ENCODE results near the gene KRT80. TPM values are rescaled to one million over a fixed set of nuclear protein-coding genes. Genes with fewer than 3 reads are reported as not detected.

KRT80 gene
- polyA plus RNA-seq, 1 donor (not counting 4 experiments of a cell fraction or from before 2014, with no cell fraction given) = 4.1 TPM

DNA sequence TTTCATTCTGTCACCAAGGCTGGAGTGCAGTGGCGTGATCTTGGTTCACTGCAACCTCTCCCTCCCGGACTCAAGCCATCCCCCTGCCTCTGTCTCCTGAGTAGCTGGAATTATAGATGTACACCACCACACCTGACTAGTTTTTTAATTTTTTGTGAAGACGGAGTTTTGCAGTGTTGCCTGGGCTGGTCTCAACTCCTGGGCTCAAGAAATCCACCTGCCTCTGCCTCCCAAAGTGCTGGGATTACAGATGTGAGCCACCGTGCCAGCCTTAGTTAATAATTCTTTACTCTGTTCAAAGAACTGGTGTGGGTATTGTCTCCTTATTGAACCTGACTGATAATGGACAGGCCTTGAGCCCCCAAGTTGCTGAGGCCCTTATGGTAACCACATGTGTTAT is 30.9 kb upstream of the KRT80 start:
- H4K20me1 ChIP-seq (ENCODE audit: control insufficient read depth, extremely low read depth, insufficient read depth, low read length) = no peaks in the 10 kb centered on the region
- H3K9me1 ChIP-seq (ENCODE audit: control insufficient read depth, extremely low read depth, insufficient read depth, low read length) = no peaks in the 10 kb centered on the region
- FAIRE-seq (no peak), DNase-seq (ENCODE audit: low read depth, low spot score) (no peak)
- H3K9ac ChIP-seq (ENCODE audit: control insufficient read depth, extremely low read depth, insufficient read depth, low read length) = no peak overlapping the region
- H3K4me3 ChIP-seq (ENCODE audit: control insufficient read depth in 2 of 3, extremely low read depth in 1 of 3, insufficient read depth in 2 of 3, low read depth in 1 of 3, low read length in 3 of 3) = no peak overlapping the region
- H3K4me1 ChIP-seq (ENCODE audit: control insufficient read depth, extremely low read depth, insufficient read depth, low read length) = peaks cover 21% of the 10 kb centered on the region
- H3K4me2 ChIP-seq (ENCODE audit: control insufficient read depth, extremely low read depth, insufficient read depth, low read depth, low read length) = no peak overlapping the region
- H3K79me2 ChIP-seq (ENCODE audit: control insufficient read depth, insufficient read depth, low read length) = no peaks in the 10 kb centered on the region
- H3K27me3 ChIP-seq (ENCODE audit: control insufficient read depth, extremely low read depth, insufficient read depth, low read length) = no peaks in the 10 kb centered on the region
- no peaks in the 10 kb centered on the region for H3K36me3 ChIP-seq (ENCODE audit: control insufficient read depth in 2 of 2, extremely low read depth in 1 of 2, insufficient read depth in 2 of 2, low read length in 2 of 2)
- dilution Hi-C loops (cut with MboI; ENCODE audit: extremely low pct_ligation_motif_present, low sequenced_read_pairs) = no loop called here
- H3K9me3 ChIP-seq (ENCODE audit: control insufficient read depth, low read depth, low read length) = no peaks in the 10 kb centered on the region
- H3K27ac ChIP-seq (ENCODE audit: control insufficient read depth, insufficient read depth, low read length) = no peak overlapping the region
- H2AFZ ChIP-seq (ENCODE audit: control insufficient read depth, low read length) = no peak overlapping the region
- TF ChIP-seq EZH2 (IDR thresholded peaks at IDR 0.05; ENCODE audit: low read length) = no peak
- TF ChIP-seq, protein P1, sequence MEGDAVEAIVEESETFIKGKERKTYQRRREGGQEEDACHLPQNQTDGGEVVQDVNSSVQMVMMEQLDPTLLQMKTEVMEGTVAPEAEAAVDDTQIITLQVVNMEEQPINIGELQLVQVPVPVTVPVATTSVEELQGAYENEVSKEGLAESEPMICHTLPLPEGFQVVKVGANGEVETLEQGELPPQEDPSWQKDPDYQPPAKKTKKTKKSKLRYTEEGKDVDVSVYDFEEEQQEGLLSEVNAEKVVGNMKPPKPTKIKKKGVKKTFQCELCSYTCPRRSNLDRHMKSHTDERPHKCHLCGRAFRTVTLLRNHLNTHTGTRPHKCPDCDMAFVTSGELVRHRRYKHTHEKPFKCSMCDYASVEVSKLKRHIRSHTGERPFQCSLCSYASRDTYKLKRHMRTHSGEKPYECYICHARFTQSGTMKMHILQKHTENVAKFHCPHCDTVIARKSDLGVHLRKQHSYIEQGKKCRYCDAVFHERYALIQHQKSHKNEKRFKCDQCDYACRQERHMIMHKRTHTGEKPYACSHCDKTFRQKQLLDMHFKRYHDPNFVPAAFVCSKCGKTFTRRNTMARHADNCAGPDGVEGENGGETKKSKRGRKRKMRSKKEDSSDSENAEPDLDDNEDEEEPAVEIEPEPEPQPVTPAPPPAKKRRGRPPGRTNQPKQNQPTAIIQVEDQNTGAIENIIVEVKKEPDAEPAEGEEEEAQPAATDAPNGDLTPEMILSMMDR (optimal IDR thresholded peaks at IDR 0.05 in 1 of 3, IDR thresholded peaks at IDR 0.05 in 1 of 3, conservative IDR thresholded peaks at IDR 0.05 in 1 of 3; ENCODE audit: extremely low read depth in 1 of 3, insufficient read depth in 2 of 3, low read length in 3 of 3) = no peak

DNA sequence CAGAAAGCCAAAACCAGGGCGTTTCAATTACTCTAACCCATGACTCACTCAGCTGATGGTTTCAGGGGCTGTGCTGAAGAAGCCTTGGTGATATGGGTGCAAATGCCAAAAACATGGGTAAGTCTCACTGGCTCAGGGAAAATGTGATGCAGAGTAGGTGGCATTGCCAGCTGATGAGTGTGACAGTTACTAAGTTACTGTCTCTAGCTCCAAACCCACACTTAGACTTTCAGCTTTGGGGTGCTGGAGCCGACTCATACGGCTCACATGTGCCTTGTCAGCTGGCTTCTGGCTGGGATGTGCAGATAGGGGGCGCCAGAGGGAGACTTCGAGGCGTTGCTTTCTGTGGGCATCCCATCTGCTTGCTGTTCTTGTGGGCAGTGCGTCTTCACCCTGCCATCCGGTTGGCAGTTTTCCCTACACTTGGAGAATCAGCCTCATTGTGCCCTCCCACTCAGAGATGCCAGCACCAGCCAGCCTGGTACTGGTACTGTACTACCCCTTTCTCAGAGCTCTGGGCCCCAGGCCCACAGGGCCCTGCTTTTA is 30.2 kb upstream of the KRT80 start:
- dilution Hi-C loops (cut with MboI; ENCODE audit: extremely low pct_ligation_motif_present, low sequenced_read_pairs) = no loop called here
- peaks cover 28% of the 10 kb centered on the region for H3K4me1 ChIP-seq (ENCODE audit: control insufficient read depth, extremely low read depth, insufficient read depth, low read length)
- peak overlapping the region; percentile 23 for H3K9ac ChIP-seq (ENCODE audit: control insufficient read depth, extremely low read depth, insufficient read depth, low read length)
- FAIRE-seq = peak; percentile 74
- no peaks in the 10 kb centered on the region for H4K20me1 ChIP-seq (ENCODE audit: control insufficient read depth, extremely low read depth, insufficient read depth, low read length)
- no peak for DNase-seq (ENCODE audit: low read depth, low spot score)
- H3K36me3 ChIP-seq (ENCODE audit: control insufficient read depth in 2 of 2, extremely low read depth in 1 of 2, insufficient read depth in 2 of 2, low read length in 2 of 2) = no peaks in the 10 kb centered on the region
- H3K4me3 ChIP-seq (ENCODE audit: control insufficient read depth in 2 of 3, extremely low read depth in 1 of 3, insufficient read depth in 2 of 3, low read depth in 1 of 3, low read length in 3 of 3) = no peak overlapping the region
- TF ChIP-seq, protein P1 (optimal IDR thresholded peaks at IDR 0.05 in 1 of 3, IDR thresholded peaks at IDR 0.05 in 1 of 3, conservative IDR thresholded peaks at IDR 0.05 in 1 of 3; ENCODE audit: extremely low read depth in 1 of 3, insufficient read depth in 2 of 3, low read length in 3 of 3) = peak; percentile 87 to 93 (median 91)
- no peak for TF ChIP-seq EZH2 (IDR thresholded peaks at IDR 0.05; ENCODE audit: low read length)
- H3K27ac ChIP-seq (ENCODE audit: control insufficient read depth, insufficient read depth, low read length) = peak overlapping the region; percentile 33
- H3K9me1 ChIP-seq (ENCODE audit: control insufficient read depth, extremely low read depth, insufficient read depth, low read length) = no peaks in the 10 kb centered on the region
- H3K27me3 ChIP-seq (ENCODE audit: control insufficient read depth, extremely low read depth, insufficient read depth, low read length) = no peaks in the 10 kb centered on the region
- H3K79me2 ChIP-seq (ENCODE audit: control insufficient read depth, insufficient read depth, low read length) = no peaks in the 10 kb centered on the region
- H2AFZ ChIP-seq (ENCODE audit: control insufficient read depth, low read length) = peak overlapping the region; percentile 20
- H3K9me3 ChIP-seq (ENCODE audit: control insufficient read depth, low read depth, low read length) = no peaks in the 10 kb centered on the region
- peak overlapping the region; percentile 23 for H3K4me2 ChIP-seq (ENCODE audit: control insufficient read depth, extremely low read depth, insufficient read depth, low read depth, low read length)
